CD4-positive, alpha-beta T cell treated with Interferon gamma for 1 hour (primary cell): Measurements from ENCODE around the gene CELF5.

Experiments
- DNase-seq: peaks from one replicate; pipeline ENCODE4 v3.0.0-alpha.2; 2020

CELF5 gene

GRCh38 chr19:3248728-3249326, 24.4 kb downstream of the CELF5 start:
- DNase-seq: no peak

GRCh38 chr19:3249408-3249807, 24.9 kb downstream of the CELF5 start:
- DNase-seq: no peak

- peak; percentile 12 for DNase-seq
These were observed 26.2 kb downstream of the CELF5 start for GRCh38 chr19:3250675-3251074.

GRCh38 chr19:3251229-3251628, 26.8 kb downstream of the CELF5 start:
- no peak for DNase-seq

- DNase-seq: no peak
These were observed 28.2 kb downstream of the CELF5 start for GRCh38 chr19:3252650-3253049.

GRCh38 chr19:3253270-3253669, 28.8 kb downstream of the CELF5 start:
- DNase-seq: no peak

GRCh38 chr19:3254520-3254919, 30.1 kb downstream of the CELF5 start:
- DNase-seq: no peak

- no peak for DNase-seq
These were observed 32.6 kb downstream of the CELF5 start for GRCh38 chr19:3257071-3257470.

- DNase-seq: no peak
These were observed 37.9 kb downstream of the CELF5 start for GRCh38 chr19:3262362-3262761.

- DNase-seq: no peak
These were observed 39.4 kb downstream of the CELF5 start for GRCh38 chr19:3263866-3264265.

- no peak for DNase-seq
These were observed 41.0 kb downstream of the CELF5 start for GRCh38 chr19:3265432-3265831.

- DNase-seq: no peak
These were observed 41.7 kb downstream of the CELF5 start for GRCh38 chr19:3266092-3266693.

- DNase-seq: no peak
These were observed 42.5 kb downstream of the CELF5 start for GRCh38 chr19:3266792-3267514.

- no peak for DNase-seq
These were observed 43.9 kb downstream of the CELF5 start for GRCh38 chr19:3268326-3268725.

- no peak for DNase-seq
These were observed 44.3 kb downstream of the CELF5 start for GRCh38 chr19:3268763-3269162.

GRCh38 chr19:3269916-3270671, 45.6 kb downstream of the CELF5 start:
- no peak for DNase-seq

GRCh38 chr19:3270902-3271301, 46.4 kb downstream of the CELF5 start:
- DNase-seq: peak; percentile 45

GRCh38 chr19:3272401-3272931, 48.0 kb downstream of the CELF5 start:
- no peak for DNase-seq

GRCh38 chr19:3272952-3273351, 48.5 kb downstream of the CELF5 start:
- DNase-seq: no peak

- no peak for DNase-seq
These were observed 49.9 kb downstream of the CELF5 start for GRCh38 chr19:3274245-3274941.

- peak; percentile 17 for DNase-seq
These were observed 50.6 kb downstream of the CELF5 start for GRCh38 chr19:3274942-3275582.
